GM19023 (cell line): ENCODE measurements around the gene FILIP1L.

Experiments used
- ATAC-seq: cut with Tn5 transposase; IDR thresholded peaks from one replicate; pipeline ENCODE4 v1.9.1; 2021; ENCODE audit warnings: mild to moderate bottlenecking, moderate library complexity; ENCODE audit not compliant: unreplicated experiment

FILIP1L gene

GRCh38 chr3:100045696-100046095 lies 68.6 kb downstream of the FILIP1L start:
- ATAC-seq = no peak

GRCh38 chr3:100044369-100044768 lies 69.9 kb downstream of the FILIP1L start:
- ATAC-seq = peak; percentile 70

- no peak for ATAC-seq
Observed at GRCh38 chr3:100043271-100043670, 71.0 kb downstream of the FILIP1L start.

DNA sequence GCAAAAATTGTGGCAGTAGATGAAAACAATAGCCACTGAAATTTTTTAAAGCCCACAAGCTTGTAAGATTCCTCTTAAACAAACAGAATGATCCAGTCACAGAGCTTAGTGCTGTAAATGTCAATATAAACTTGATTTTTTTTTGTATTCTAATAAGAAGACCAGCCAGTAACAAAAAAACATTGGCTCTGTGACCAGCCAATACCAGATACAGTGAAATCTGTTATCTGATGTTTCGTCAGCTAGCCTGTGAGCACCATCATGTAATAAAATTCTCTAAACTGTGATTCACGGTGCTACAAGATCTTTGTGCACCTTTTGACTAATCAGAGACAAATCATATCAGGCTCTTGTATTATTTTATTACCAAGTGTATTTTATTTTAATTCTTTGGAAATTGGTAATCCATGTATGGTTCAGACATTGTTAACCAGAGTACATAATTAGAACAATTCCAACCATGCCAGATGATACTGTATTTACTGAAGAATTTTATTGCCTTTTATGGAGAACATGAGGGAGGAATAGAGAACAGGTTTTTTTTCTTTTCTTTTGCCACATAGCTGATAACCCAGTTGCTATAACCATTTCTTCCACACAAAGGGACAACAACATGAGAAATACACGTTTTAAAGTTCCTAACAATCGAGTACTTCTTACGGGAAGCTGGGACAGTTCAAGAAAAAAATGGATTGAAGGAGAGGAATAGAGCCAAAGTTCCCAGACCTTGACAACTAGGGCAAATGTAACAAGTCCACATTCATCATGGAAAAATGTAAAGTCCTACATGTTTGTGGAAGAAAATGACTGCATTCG lies 71.9 kb downstream of the FILIP1L start:
- no peak for ATAC-seq

DNA sequence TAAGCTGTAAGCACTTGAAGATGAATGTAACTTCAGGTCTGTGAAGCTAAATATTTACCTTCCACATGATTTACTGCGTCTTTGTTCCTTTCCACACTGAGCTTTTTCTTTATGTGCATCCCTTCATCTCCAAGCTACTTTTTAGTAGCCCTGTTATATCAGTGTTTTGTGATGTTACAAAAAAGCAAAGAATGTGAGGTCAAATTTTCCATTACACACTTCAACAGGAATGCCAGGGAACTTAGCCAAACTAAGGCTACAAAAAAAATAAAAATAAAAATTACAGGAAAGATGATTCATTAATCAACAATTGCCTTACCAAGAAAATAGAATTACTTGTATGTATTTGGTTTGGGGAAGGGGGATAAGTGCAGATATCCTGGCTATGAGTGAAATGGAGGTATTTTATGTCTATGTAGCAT lies 73.0 kb downstream of the FILIP1L start:
- ATAC-seq = no peak

GRCh38 chr3:100040451-100041225 lies 73.7 kb downstream of the FILIP1L start:
- ATAC-seq = no peak

DNA sequence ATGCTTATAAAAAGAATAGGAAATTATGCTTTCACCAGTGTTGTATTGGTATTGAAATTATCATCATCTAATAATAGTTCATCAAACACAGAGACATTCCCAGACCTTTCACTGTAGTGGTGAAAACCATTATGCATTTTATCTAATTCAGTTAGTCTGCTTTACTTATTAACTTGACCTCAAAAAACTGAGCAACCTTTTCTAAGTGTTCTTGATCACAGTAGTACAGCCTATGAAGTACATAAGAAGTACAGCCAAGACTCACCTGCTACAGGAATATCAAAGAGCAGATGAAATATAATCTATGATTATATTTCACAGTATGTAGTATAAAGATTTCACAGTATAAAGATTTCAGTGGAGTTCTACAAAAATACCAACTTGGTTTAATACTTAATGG lies 75.2 kb downstream of the FILIP1L start:
- no peak for ATAC-seq

- ATAC-seq = no peak
Observed at GRCh38 chr3:100033903-100034471, 80.3 kb downstream of the FILIP1L start.

GRCh38 chr3:100033184-100033583 lies 81.1 kb downstream of the FILIP1L start:
- ATAC-seq = no peak

DNA sequence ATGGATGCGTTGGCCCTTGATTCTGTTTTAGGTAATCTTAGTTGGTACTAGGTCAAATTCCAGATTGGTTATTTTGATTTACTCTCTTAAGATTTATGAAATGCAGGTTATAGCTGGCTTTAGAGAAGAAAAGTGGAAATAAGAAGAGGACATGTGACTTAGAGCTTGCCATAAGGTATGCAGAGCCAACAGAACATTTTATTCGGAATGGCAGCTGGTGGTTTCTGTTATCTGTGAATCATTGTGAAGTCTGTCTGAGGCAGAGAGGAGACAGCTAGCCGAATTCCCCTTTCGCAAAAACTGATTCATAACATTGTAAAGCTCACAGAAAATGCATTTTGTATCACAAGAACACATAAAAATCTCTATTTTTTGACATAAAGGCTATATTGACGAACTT lies 82.1 kb downstream of the FILIP1L start:
- ATAC-seq = no peak

- no peak for ATAC-seq
Observed at GRCh38 chr3:100030914-100031425, 83.3 kb downstream of the FILIP1L start.

GRCh38 chr3:100030346-100030745 lies 84.0 kb downstream of the FILIP1L start:
- ATAC-seq = no peak

DNA sequence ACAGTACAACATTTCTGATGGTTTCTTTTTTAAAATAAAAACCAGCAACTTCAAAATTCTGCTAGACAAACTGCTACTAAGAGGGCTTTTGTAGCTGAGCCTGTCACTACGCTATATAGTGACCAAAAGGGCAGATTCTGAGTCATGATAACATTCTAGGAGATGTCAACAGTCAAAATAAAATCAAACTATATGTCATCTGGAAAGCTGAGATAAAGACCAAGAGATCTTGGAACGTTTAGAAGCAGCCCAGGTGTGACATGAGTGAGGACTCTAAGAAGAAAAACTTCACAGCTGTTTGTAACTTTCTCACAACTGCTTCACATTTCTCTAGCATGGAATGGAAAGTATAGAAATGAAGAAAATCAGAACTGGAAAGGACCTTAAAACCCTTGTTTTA lies 84.6 kb downstream of the FILIP1L start:
- ATAC-seq = no peak

DNA sequence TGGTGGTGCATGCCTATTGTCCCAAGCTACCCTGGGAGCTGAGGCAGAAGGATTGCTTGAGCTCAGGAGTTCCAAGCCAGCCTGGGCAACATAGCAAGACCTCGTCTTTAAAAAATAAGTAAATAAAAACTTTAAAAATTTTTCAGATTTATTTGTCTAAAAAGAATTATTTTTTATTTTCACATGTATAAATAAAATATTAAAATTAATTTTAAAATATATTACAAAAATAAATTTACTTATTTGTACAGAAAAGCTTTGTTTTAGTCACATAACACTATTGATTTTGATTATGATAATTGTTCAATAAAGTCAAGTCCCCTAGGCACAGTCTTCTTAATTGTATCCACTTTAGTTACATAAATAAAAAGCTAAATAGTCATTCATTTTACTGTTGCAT lies 85.2 kb downstream of the FILIP1L start:
- ATAC-seq = no peak

DNA sequence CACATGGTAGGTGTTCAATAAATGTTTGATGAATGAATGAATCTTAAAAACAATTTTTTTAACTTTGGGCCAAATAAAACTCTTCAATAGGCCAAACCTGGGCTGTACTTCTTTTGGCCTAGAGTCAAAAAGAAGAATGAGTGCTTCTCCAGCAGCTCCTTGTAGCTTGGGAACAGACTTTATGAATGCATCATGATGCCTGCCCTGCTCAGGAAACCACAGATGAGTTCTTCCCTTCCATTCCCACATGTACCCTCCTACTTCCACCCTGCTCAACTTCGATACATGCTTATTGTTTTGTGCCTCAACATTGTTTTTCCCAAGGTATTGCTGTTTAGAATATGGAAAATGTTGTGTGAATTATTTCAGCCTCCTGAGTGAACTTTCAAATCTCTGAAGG lies 87.0 kb downstream of the FILIP1L start:
- ATAC-seq = no peak

GRCh38 chr3:100024520-100025303 lies 89.6 kb downstream of the FILIP1L start:
- ATAC-seq = no peak

- no peak for ATAC-seq
Observed at GRCh38 chr3:100023595-100023994, 90.7 kb downstream of the FILIP1L start.

GRCh38 chr3:100023150-100023549 lies 91.2 kb downstream of the FILIP1L start:
- ATAC-seq = no peak

DNA sequence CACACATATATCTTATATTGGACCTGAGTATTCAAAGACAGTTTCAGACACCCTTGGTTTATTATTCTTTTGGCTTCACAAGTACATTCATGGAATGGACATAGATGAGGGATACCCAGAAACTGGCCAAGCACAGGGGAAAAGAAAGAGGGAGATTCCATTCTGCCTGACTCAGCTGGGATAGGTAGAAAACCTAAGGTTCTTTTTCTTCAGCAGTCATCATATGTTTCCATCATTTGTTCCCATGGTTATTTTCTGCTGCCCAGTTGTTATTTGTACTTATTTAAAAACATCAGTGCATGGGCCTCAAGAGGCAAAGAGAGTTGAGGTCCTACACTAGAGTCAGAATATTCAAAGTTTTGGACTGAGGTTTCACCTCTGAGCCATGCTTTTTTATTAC lies 91.8 kb downstream of the FILIP1L start:
- ATAC-seq = no peak

- ATAC-seq = no peak
Observed at GRCh38 chr3:100020876-100021644, 93.2 kb downstream of the FILIP1L start.
